Glutamatergic neuron (in vitro differentiated cells): ENCODE measurements around the gene FSD1L. TPM values are rescaled to one million over a fixed set of nuclear protein-coding genes. Genes with fewer than 3 reads are reported as not detected.
"Not testable (repeated sequence)": the region's sequence is repeated elsewhere in the genome, so short reads cannot be mapped to it uniquely, and the experiment has no call there.

Experiments
- DNase-seq: peaks from one replicate; pipeline ENCODE4 v3.0.0; 2022
- H3K27ac Mint-ChIP-seq: one replicate; pipeline ENCODE4 v1.8.0; 2020; ENCODE audit warnings: mild to moderate bottlenecking, mixed read lengths, inconsistent platforms; ENCODE audit not compliant: unreplicated experiment
- H3K27me3 Mint-ChIP-seq: one replicate; pipeline ENCODE4 v1.8.0; 2020; ENCODE audit warnings: mild to moderate bottlenecking, moderate library complexity, mixed read lengths, inconsistent platforms; ENCODE audit not compliant: unreplicated experiment
- H3K36me3 Mint-ChIP-seq: one replicate; pipeline ENCODE4 v1.8.0; 2020; ENCODE audit warnings: mild to moderate bottlenecking, mixed read lengths, inconsistent platforms; ENCODE audit not compliant: unreplicated experiment
- H3K4me1 Mint-ChIP-seq: one replicate; pipeline ENCODE4 v1.8.0; 2020; ENCODE audit warnings: mild to moderate bottlenecking, low read depth, mixed read lengths, inconsistent platforms; ENCODE audit not compliant: unreplicated experiment
- H3K4me3 Mint-ChIP-seq: one replicate; pipeline ENCODE4 v1.8.0; 2020; ENCODE audit warnings: mild to moderate bottlenecking, mixed read lengths, inconsistent platforms; ENCODE audit not compliant: unreplicated experiment
- H3K9me3 Mint-ChIP-seq: one replicate; pipeline ENCODE4 v1.8.0; 2020; ENCODE audit warnings: mild to moderate bottlenecking, moderate library complexity, mixed read lengths, inconsistent platforms; ENCODE audit not compliant: unreplicated experiment
- CTCF ChIP-seq: fragments of 200-600 bp; sonication (generic); IDR thresholded peaks from one replicate; pipeline ENCODE4 v1.5.0; 2021; ENCODE audit not compliant: partially characterized antibody, unreplicated experiment
- total RNA-seq: library from RNA; stranded (reverse); fragmentation: NEBNext Ultra II Directional; extraction: Animal tissue kit (Norgen Biotek cat#: 25700); gene quantifications from one replicate; pipeline ENCODE4 v1.2.1, GENCODE V29; 2021; ENCODE audit not compliant: unreplicated experiment

Gene FSD1L
- total RNA-seq, 1 donor from 2014 or later: 32.5 TPM

- H3K27ac Mint-ChIP-seq: no peak overlapping the region
- no peaks in the 10 kb centered on the region for H3K36me3 Mint-ChIP-seq
- H3K27me3 Mint-ChIP-seq: no peaks in the 10 kb centered on the region
- H3K9me3 Mint-ChIP-seq: no peaks in the 10 kb centered on the region
- no peaks in the 10 kb centered on the region for H3K4me1 Mint-ChIP-seq
- TF ChIP-seq CTCF: no peak
- no peak overlapping the region for H3K4me3 Mint-ChIP-seq
- DNase-seq: no peak
These were observed 59.4 kb downstream of the FSD1L start for GRCh38 chr9:105507096-105507790.

- Mint-ChIP-seq H3K27me3 (no peaks in the 10 kb centered on the region), H3K9me3 (no peaks in the 10 kb centered on the region), H3K36me3 (no peaks in the 10 kb centered on the region), H3K4me3 (no peak overlapping the region), H3K4me1 (no peaks in the 10 kb centered on the region), H3K27ac (no peak overlapping the region)
- DNase-seq: no peak
- no peak for TF ChIP-seq CTCF
These were observed 60.7 kb downstream of the FSD1L start for GRCh38 chr9:105508530-105508929.

- no peaks in the 10 kb centered on the region for H3K9me3 Mint-ChIP-seq
- no peaks in the 10 kb centered on the region for H3K4me1 Mint-ChIP-seq
- H3K27me3 Mint-ChIP-seq: no peaks in the 10 kb centered on the region
- H3K27ac Mint-ChIP-seq: no peak overlapping the region
- no peak for DNase-seq
- no peak overlapping the region for H3K4me3 Mint-ChIP-seq
- TF ChIP-seq CTCF: no peak
- H3K36me3 Mint-ChIP-seq: no peaks in the 10 kb centered on the region
These were observed 62.2 kb downstream of the FSD1L start for GRCh38 chr9:105510024-105510423.

GRCh38 chr9:105511446-105511845 is 63.6 kb downstream of the FSD1L start:
- Mint-ChIP-seq H3K36me3 (no peaks in the 10 kb centered on the region), H3K9me3 (no peaks in the 10 kb centered on the region), H3K4me1 (no peaks in the 10 kb centered on the region), H3K4me3 (no peak overlapping the region), H3K27me3 (no peaks in the 10 kb centered on the region), H3K27ac (no peak overlapping the region)
- no peak for DNase-seq
- TF ChIP-seq CTCF: no peak

- Mint-ChIP-seq H3K4me1 (no peaks in the 10 kb centered on the region), H3K36me3 (peaks cover 27% of the 10 kb centered on the region), H3K4me3 (no peak overlapping the region), H3K27ac (no peak overlapping the region), H3K27me3 (peaks cover 6% of the 10 kb centered on the region), H3K9me3 (no peaks in the 10 kb centered on the region)
- no peak for TF ChIP-seq CTCF
- no peak for DNase-seq
These were observed 68.1 kb downstream of the FSD1L start for GRCh38 chr9:105515811-105516413.

- DNase-seq: peak; percentile 37
These were observed 72.0 kb downstream of the FSD1L start for GRCh38 chr9:105519710-105520369.

GRCh38 chr9:105520992-105521391 is 73.2 kb downstream of the FSD1L start:
- not testable (repeated sequence) for H3K9me3 Mint-ChIP-seq, DNase-seq, H3K27me3 Mint-ChIP-seq, H3K4me3 Mint-ChIP-seq, H3K4me1 Mint-ChIP-seq, H3K27ac Mint-ChIP-seq
- peaks cover 31% of the 10 kb centered on the region for H3K36me3 Mint-ChIP-seq

More at GRCh38 chr9:105519710-105520369, 72.0 kb downstream of the FSD1L start:
- H3K27me3 Mint-ChIP-seq, H3K9me3 Mint-ChIP-seq, H3K4me1 Mint-ChIP-seq, H3K4me3 Mint-ChIP-seq, H3K27ac Mint-ChIP-seq: not testable (repeated sequence)
- H3K36me3 Mint-ChIP-seq: peaks cover 31% of the 10 kb centered on the region
